Measurements from ENCODE around the gene MKRN2OS. TPM values are rescaled to one million over a fixed set of nuclear protein-coding genes. Genes with fewer than 3 reads are reported as not detected.
A peak's percentile ranks its signal among the peaks of the same experiment; 100 is the strongest.

MKRN2OS gene
- total and polyA plus RNA-seq, 2 donors (not counting 3 experiments of a cell fraction or from before 2014, with no cell fraction given), result not detected

- FAIRE-seq (no peak), DNase-seq (ENCODE audit: low read depth, low spot score) (no peak)
- dilution Hi-C loops (cut with MboI; ENCODE audit: extremely low pct_ligation_motif_present, low sequenced_read_pairs), result no loop called here
- intact Hi-C loops (cut with micrococcal nuclease), result loop anchor here (5.0 kb wide), 2 partner anchors 283 to 422 kb away; partner anchors contain the start of gene RPL32
- BruUV-seq (replicated peaks), result no TSS peak
- TF ChIP-seq EZH2 (IDR thresholded peaks at IDR 0.05; ENCODE audit: borderline replicate concordance, low read depth, low read length, severe bottlenecking) (no peak), JUN (IDR thresholded peaks at IDR 0.05; ENCODE audit: borderline replicate concordance, insufficient read depth, insufficient read length, low read depth) (no peak)
- POLR2A ChIA-PET, result no interaction called here
- Histone ChIP-seq H3K79me2 (ENCODE audit: control insufficient read depth, insufficient read depth, low read length) (peaks cover 70% of the 10 kb centered on the region), H3K4me1 (ENCODE audit: control insufficient read depth, extremely low read depth, insufficient read depth, low read length) (peaks cover 25% of the 10 kb centered on the region), H3K27me3 (ENCODE audit: control insufficient read depth in 2 of 2, insufficient read depth in 2 of 2, low read length in 2 of 2) (no peaks in the 10 kb centered on the region), H3K36me3 (ENCODE audit: control insufficient read depth in 2 of 2, extremely low read depth in 1 of 2, insufficient read depth in 2 of 2, low read length in 2 of 2) (no peaks in the 10 kb centered on the region), H3K4me2 (ENCODE audit: insufficient read depth, low read length) (no peak overlapping the region), H3K9me3 (replicated peaks; ENCODE audit: control insufficient read depth, insufficient read depth, low read length) (no peaks in the 10 kb centered on the region), H3K9me1 (replicated peaks; ENCODE audit: control insufficient read depth, extremely low read depth, insufficient read depth, low read length) (peaks cover 3% of the 10 kb centered on the region), H4K20me1 (replicated peaks; ENCODE audit: control insufficient read depth, extremely low read depth, insufficient read depth, low read length) (peaks cover 4% of the 10 kb centered on the region), H3K27ac (ENCODE audit: insufficient read depth, low read depth, low read length) (no peak overlapping the region), H3K4me3 (replicated peaks in 1 of 3; ENCODE audit: insufficient read depth in 1 of 3, low read depth in 1 of 3, low read length in 3 of 3) (no peak overlapping the region), H3K9ac (replicated peaks; ENCODE audit: extremely low read depth, insufficient read depth, low read length) (no peak overlapping the region), H2AFZ (ENCODE audit: low read depth, low read length) (no peak overlapping the region)
- CTCF ChIA-PET, result no interaction called here
These were observed 14.2 kb upstream of the MKRN2OS start for GRCh38 chr3:12559520-12559919.

- CTCF ChIA-PET, result no interaction called here
- no peak for DNase-seq (ENCODE audit: low read depth, low spot score)
These were observed 13.4 kb upstream of the MKRN2OS start for GRCh38 chr3:12558706-12559105.

More at GRCh38 chr3:12558706-12559105, 13.4 kb upstream of the MKRN2OS start:
- H3K4me2 ChIP-seq (ENCODE audit: insufficient read depth, low read length), result peak overlapping the region; percentile 99
- TSS peak; percentile 23 for BruUV-seq (replicated peaks)
- H3K79me2 ChIP-seq (ENCODE audit: control insufficient read depth, insufficient read depth, low read length), result peaks cover 61% of the 10 kb centered on the region
- no peak overlapping the region for H2AFZ ChIP-seq (ENCODE audit: low read depth, low read length)
- no peak for FAIRE-seq
- no peak overlapping the region for H3K9ac ChIP-seq (replicated peaks; ENCODE audit: extremely low read depth, insufficient read depth, low read length)
- H3K4me1 ChIP-seq (ENCODE audit: control insufficient read depth, extremely low read depth, insufficient read depth, low read length), result peaks cover 25% of the 10 kb centered on the region
- intact Hi-C loops (cut with micrococcal nuclease), result loop anchor here (5.0 kb wide), 2 partner anchors 284 to 421 kb away; partner anchors contain the start of gene RPL32
- H3K27me3 ChIP-seq (ENCODE audit: control insufficient read depth in 2 of 2, insufficient read depth in 2 of 2, low read length in 2 of 2), result no peaks in the 10 kb centered on the region
- POLR2A ChIA-PET, result no interaction called here
- dilution Hi-C loops (cut with MboI; ENCODE audit: extremely low pct_ligation_motif_present, low sequenced_read_pairs), result no loop called here
- H3K4me3 ChIP-seq (replicated peaks in 1 of 3; ENCODE audit: insufficient read depth in 1 of 3, low read depth in 1 of 3, low read length in 3 of 3), result peak overlapping the region in 1 of 3 experiments; percentile 98
- H3K27ac ChIP-seq (ENCODE audit: insufficient read depth, low read depth, low read length), result no peak overlapping the region
- H3K36me3 ChIP-seq (ENCODE audit: control insufficient read depth in 2 of 2, extremely low read depth in 1 of 2, insufficient read depth in 2 of 2, low read length in 2 of 2), result no peaks in the 10 kb centered on the region
- H3K9me1 ChIP-seq (replicated peaks; ENCODE audit: control insufficient read depth, extremely low read depth, insufficient read depth, low read length), result peaks cover 3% of the 10 kb centered on the region
- TF ChIP-seq POLR2A (IDR thresholded peaks at IDR 0.05; ENCODE audit: low read depth, low read length) (no peak), JUN (IDR thresholded peaks at IDR 0.05; ENCODE audit: borderline replicate concordance, insufficient read depth, insufficient read length, low read depth) (no peak), FOS (IDR thresholded peaks at IDR 0.05; ENCODE audit: borderline replicate concordance, insufficient read depth, low read length) (no peak), MAX (IDR thresholded peaks at IDR 0.05; ENCODE audit: insufficient read depth, insufficient read length) (no peak), CTCF (IDR thresholded peaks at IDR 0.05; ENCODE audit: extremely low read depth in 1 of 2, insufficient read depth in 1 of 2, low read depth in 1 of 2, low read length in 2 of 2) (no peak), GATA2 (IDR thresholded peaks at IDR 0.05; ENCODE audit: insufficient read depth, insufficient read length, low read depth, low read length) (no peak), MYC (IDR thresholded peaks at IDR 0.05; ENCODE audit: low read depth, low read length) (no peak), POLR2AphosphoS5 (IDR thresholded peaks at IDR 0.05; ENCODE audit: insufficient read depth, low read depth, low read length) (no peak), EZH2 (IDR thresholded peaks at IDR 0.05; ENCODE audit: borderline replicate concordance, low read depth, low read length, severe bottlenecking) (no peak)
- H3K9me3 ChIP-seq (replicated peaks; ENCODE audit: control insufficient read depth, insufficient read depth, low read length), result no peaks in the 10 kb centered on the region
- H4K20me1 ChIP-seq (replicated peaks; ENCODE audit: control insufficient read depth, extremely low read depth, insufficient read depth, low read length), result peaks cover 4% of the 10 kb centered on the region

Data from endothelial cell of umbilical vein (primary cell).